Cerebellar cortex (tissue), 1 donor: ENCODE results near the gene SEZ6.

Experiments used
- DNase-seq: peaks from one replicate; pipeline ENCODE4 v3.0.0-alpha.2; 2015; ENCODE audit warnings: low spot score

SEZ6 gene, protein sequence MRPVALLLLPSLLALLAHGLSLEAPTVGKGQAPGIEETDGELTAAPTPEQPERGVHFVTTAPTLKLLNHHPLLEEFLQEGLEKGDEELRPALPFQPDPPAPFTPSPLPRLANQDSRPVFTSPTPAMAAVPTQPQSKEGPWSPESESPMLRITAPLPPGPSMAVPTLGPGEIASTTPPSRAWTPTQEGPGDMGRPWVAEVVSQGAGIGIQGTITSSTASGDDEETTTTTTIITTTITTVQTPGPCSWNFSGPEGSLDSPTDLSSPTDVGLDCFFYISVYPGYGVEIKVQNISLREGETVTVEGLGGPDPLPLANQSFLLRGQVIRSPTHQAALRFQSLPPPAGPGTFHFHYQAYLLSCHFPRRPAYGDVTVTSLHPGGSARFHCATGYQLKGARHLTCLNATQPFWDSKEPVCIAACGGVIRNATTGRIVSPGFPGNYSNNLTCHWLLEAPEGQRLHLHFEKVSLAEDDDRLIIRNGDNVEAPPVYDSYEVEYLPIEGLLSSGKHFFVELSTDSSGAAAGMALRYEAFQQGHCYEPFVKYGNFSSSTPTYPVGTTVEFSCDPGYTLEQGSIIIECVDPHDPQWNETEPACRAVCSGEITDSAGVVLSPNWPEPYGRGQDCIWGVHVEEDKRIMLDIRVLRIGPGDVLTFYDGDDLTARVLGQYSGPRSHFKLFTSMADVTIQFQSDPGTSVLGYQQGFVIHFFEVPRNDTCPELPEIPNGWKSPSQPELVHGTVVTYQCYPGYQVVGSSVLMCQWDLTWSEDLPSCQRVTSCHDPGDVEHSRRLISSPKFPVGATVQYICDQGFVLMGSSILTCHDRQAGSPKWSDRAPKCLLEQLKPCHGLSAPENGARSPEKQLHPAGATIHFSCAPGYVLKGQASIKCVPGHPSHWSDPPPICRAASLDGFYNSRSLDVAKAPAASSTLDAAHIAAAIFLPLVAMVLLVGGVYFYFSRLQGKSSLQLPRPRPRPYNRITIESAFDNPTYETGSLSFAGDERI

GRCh38 chr17:29005936-29006511 is at the start of gene SEZ6:
SEZ6 (minus strand) TSS chr17:29006033; CDS start chr17:29005869, 164 bp downstream.
- DNase-seq = peak; percentile 82

- DNase-seq = no peak
Observed at GRCh38 chr17:29054835-29055234, 49.0 kb upstream of the SEZ6 start.

DNA sequence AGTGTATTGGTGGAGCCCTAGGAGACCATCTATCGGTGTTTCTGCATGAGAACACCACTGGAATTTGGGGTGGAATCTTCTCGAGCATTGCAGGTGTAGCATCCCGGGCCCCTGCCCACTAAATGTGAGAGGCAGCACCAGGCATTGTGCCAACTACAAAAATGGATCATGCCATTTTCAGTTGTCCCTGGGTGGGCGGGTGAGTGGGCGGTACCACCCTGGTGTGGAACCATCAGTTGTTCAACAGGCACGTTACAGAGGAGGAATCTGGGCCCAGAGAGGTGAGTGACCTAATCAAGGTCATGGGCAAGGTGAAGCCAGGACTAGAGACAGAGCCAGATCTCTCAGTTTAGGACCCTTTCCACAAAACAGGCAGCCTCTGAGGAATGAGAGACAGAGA is 45.9 kb upstream of the SEZ6 start:
- no peak for DNase-seq

DNA sequence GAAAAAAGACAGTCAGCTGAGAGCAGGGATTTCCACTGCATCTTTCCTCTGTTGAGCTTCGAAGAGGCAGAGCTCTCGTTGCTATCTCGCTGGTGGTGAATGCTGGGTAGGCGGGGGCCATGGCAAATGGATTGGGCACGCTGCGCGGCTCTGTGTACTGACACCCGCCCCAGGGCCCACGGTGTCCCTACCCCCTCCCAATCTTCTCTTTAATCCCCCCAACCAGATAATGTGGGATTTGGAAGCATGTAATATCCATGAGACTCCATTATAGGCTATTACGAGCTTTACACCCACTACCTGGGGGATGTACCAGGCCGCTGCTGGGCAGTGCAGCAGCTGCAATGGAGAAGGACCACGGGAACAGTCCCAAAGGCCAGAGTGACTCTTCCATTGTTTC is 45.4 kb upstream of the SEZ6 start:
- DNase-seq = no peak

GRCh38 chr17:29050176-29050575 is 44.3 kb upstream of the SEZ6 start:
- DNase-seq = no peak

DNA sequence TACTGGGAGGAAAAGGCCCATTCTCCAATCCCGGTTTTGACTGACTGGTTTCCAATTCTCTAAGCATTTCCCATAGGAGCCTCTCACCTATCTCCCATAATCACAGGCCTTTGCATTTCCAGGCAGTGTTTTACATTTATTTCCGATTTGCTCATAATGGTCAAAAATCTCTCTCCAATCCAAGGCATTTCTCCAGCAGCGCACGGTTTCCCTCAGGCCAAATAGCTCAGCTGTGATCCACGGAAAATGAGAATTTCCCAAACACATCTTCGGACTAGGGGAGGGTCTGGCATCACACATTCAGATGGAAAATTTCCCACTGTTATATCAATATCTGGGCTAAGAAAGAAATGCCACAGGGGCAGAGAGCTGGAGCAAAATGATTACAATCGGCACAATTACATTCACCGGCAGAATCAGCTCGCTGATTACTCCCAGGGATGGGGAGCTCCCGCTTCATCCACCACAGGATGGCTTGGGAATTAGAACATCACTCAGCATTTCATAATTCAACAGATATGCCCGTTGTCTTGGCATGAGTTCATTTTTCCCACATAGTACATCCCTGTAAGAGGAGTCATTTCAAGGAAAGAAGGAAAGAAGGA is 43.8 kb upstream of the SEZ6 start:
- no peak for DNase-seq

DNA sequence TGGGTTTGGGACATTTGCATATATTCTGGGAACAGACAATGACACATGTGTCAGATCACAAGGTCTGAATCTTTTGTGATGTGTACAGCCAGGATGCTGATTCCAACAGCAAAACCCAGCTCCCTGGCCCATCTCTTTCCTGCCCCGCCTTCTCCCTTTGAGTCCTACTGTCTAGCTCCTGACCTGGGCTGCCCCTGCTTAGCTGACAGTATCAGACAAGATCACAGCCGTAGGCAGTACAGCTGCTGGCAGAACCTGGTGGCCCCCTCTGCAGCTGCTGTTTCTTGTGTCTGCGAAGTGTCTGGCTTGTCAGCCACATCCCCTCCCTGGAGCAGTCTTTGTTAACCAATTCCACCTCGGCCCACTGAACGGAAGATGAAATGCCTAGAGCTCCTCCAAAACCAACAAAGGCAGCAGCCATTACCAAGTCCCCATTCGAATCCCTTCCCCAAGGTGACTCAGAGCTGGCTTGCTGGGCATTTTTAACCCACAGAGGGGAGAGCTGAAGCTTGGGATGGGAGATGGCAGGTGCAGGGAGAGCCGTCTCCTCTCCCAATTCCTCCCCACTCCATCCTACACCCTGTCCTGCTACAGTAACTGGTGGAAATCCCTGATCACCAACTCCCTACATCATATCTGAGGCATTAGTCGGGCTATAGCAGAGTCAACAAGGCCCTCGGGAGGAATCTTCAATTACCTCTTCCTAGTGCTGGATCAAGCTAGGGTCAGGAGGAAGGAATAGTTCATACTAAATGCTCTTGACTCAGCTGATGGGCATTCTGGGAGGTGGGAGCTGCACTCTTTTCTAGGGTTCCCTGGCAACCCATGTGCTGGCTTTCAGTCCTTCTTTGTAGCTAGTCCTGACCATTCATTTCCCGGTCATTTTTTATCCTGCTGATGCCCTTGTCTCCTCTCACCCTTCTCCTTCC is 42.9 kb upstream of the SEZ6 start:
- no peak for DNase-seq

DNA sequence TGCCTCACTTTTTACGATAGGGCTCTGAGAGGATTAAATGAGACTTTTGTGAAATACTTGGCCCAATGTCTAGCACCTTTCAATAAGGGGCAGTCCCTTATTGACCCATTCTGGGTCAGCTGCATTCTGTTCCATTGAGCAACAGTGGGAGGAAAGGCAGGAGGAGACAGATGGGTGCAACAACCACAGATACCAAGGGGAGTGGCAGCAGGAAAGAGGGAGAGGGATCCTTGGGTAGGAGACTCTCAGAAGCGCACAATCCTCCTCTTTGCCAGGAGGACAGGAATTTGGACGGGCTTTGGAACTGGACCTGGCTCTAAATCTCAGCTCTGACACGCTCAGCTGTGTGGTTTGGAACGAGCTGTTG is 40.6 kb upstream of the SEZ6 start:
- DNase-seq = no peak

GRCh38 chr17:29045734-29046472 is 40.1 kb upstream of the SEZ6 start:
- DNase-seq = no peak

DNA sequence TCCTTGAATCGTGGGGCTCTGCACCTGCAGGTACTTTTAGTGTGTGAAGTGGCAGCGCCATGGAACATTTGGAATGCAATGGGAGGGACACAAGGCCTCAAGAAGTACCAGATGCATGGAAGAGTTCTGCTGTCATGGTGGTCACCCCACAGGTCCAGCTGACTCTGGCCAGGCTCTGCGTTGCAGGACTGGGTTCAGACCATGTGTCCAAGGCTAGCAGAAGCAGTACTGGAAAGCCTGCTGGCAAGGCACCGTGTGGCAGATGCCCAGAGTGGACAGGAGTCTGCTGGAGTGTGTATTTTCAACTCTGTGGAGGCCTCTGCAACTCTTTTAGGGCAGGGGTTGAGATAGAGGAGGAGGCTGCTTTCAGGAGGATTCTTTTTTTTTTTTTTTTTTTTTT is 39.2 kb upstream of the SEZ6 start:
- no peak for DNase-seq

GRCh38 chr17:29043539-29044145 is 37.8 kb upstream of the SEZ6 start:
- no peak for DNase-seq

GRCh38 chr17:29042679-29043538 is 37.1 kb upstream of the SEZ6 start, which contains the start of gene PIPOX:
PIPOX (plus strand) TSS chr17:29043141; CDS start chr17:29043226, 85 bp downstream.
- DNase-seq = peak; percentile 69

- no peak for DNase-seq
Observed at GRCh38 chr17:29042026-29042678, 36.3 kb upstream of the SEZ6 start.

- no peak for DNase-seq
Observed at GRCh38 chr17:29041571-29041970, 35.7 kb upstream of the SEZ6 start.

- no peak for DNase-seq
Observed at GRCh38 chr17:29041091-29041490, 35.3 kb upstream of the SEZ6 start.

GRCh38 chr17:29039764-29040598 is 34.1 kb upstream of the SEZ6 start:
- DNase-seq = no peak

GRCh38 chr17:29038085-29038795 is 32.4 kb upstream of the SEZ6 start:
- DNase-seq = peak; percentile 59
